ENCODE data around the gene HNRNPU. TPM values are rescaled to one million over a fixed set of nuclear protein-coding genes. Genes with fewer than 3 reads are reported as not detected.

HNRNPU gene
- total and polyA plus RNA-seq, 2 of the 13 experiments (the other 11 are each of a cell fraction or from before 2014, with no cell fraction given) = 101 to 508 TPM

DNA sequence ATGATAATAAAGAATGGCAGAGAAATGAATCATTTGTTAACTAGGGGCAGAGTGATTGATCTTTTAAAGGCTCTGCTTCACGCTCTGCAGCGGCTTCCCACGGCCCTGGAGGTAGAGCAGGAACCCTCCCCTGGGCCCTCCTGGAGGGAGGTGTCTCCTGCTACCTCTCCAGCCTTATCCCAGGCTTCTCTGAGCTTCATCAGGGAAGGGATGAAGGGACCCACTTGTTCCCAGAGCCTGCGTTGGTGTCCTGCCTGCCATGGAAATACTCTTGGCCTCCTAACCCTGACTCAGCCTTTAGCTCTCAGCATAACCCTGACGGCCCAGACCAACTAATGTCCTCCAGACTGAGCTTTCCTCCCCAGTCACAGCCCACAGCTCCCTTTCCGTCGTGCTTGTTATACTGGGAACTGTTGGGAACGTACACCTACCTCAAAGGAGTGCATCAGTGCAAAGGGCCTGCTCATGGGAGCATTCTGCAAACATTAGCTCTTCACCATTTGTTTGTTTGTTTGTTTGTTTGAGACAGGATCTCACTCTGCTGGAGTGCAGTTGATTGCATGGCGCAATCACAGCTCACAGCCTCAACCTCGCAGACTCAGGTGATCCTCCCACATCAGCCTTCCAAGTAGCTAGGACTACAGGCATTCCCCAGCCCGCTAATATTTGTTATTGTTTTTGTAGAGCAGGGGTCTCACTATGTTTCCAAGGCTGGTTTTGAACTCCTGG lies 17.4 kb upstream of the HNRNPU start:
- in situ Hi-C loops (cut with HindIII; ENCODE audit: extremely low pct_ligation_motif_present, low pct_unique_long_range_greater_than_20kb) (no loop called here), intact Hi-C loops (cut with micrococcal nuclease; ENCODE audit: unreplicated experiment) (no loop called here)
- no peaks in the 10 kb centered on the region; a peak in 2 of 5 replicates for H3K27me3 ChIP-seq (ENCODE audit: control insufficient read depth in 1 of 2, insufficient read depth in 2 of 2, low read length in 2 of 2)
- peak overlapping the region; percentile 72 for H3K4me2 ChIP-seq (ENCODE audit: low read depth, low read length)
- H3K9ac ChIP-seq (ENCODE audit: insufficient read depth, low read depth, low read length) = peak overlapping the region; percentile 23; the same call in 1 of the 2 replicates
- no peaks in the 10 kb centered on the region for H3K9me3 ChIP-seq (ENCODE audit: low read length)
- CTCF ChIA-PET (ENCODE audit: low intra/inter-chr PET ratio, low total read pairs) = no interaction called here
- no TSS peak for BruUV-seq (replicated peaks)
- DNase-seq (ENCODE audit: low spot score) (no peak), ATAC-seq (peak; percentile 93), FAIRE-seq (no peak)
- WGBS (ENCODE audit: low lambda C conversion rate) = 11% methylated on average over 10 of the region's 11 CpGs
- POLR2A ChIA-PET = interaction anchor here (0.7 to 1.1 kb wide), 4 partner anchors 12 to 47 kb away, joined by 3 to 7 read pairs (median 3); no protein-coding TSS in a partner anchor
- peak overlapping the region in 2 of 3 experiments; percentile 2 to 33; a peak in 1 of 6 replicates for H3K4me3 ChIP-seq (replicated peaks in 1 of 3; ENCODE audit: insufficient read depth in 1 of 3, low read depth in 2 of 3, low read length in 3 of 3)
- H2AFZ ChIP-seq (ENCODE audit: low read length) = peak overlapping the region; percentile 81
- H4K20me1 ChIP-seq (ENCODE audit: insufficient read depth, low read length) = no peaks in the 10 kb centered on the region
- H3K4me1 ChIP-seq (ENCODE audit: insufficient read depth, low read length) = peaks cover 15% of the 10 kb centered on the region
- H3K27ac ChIP-seq (ENCODE audit: extremely low read length, insufficient read depth, low read length) = no peak overlapping the region
- H3K79me2 ChIP-seq (ENCODE audit: insufficient read depth, low read length) = no peaks in the 10 kb centered on the region
- H3K36me3 ChIP-seq (replicated peaks in 1 of 2; ENCODE audit: control insufficient read depth in 1 of 2, insufficient read depth in 2 of 2, low read length in 2 of 2) = no peaks in the 10 kb centered on the region
- no peak for TF ChIP-seq TBP (CRISPR knock-in tag; IDR thresholded peaks at IDR 0.05)
- no peak for TF ChIP-seq ZNF781 (CRISPR knock-in tag; IDR thresholded peaks at IDR 0.05; ENCODE audit: borderline replicate concordance, not compliant biosample characterization)
- 0 out of 2 replicates have a peak, but pooled peaks have one; percentile 10 for TF ChIP-seq SMC3 (IDR thresholded peaks at IDR 0.05; ENCODE audit: low read length)
- no peak for TF ChIP-seq MTF1 (CRISPR knock-in tag; IDR thresholded peaks at IDR 0.05)
- TF ChIP-seq, protein P1, sequence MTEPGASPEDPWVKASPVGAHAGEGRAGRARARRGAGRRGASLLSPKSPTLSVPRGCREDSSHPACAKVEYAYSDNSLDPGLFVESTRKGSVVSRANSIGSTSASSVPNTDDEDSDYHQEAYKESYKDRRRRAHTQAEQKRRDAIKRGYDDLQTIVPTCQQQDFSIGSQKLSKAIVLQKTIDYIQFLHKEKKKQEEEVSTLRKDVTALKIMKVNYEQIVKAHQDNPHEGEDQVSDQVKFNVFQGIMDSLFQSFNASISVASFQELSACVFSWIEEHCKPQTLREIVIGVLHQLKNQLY (CRISPR knock-in tag; IDR thresholded peaks at IDR 0.05) = no peak
- no peak for TF ChIP-seq HCFC1 (IDR thresholded peaks at IDR 0.05; ENCODE audit: low read depth, low read length)
- TF ChIP-seq, protein P2, sequence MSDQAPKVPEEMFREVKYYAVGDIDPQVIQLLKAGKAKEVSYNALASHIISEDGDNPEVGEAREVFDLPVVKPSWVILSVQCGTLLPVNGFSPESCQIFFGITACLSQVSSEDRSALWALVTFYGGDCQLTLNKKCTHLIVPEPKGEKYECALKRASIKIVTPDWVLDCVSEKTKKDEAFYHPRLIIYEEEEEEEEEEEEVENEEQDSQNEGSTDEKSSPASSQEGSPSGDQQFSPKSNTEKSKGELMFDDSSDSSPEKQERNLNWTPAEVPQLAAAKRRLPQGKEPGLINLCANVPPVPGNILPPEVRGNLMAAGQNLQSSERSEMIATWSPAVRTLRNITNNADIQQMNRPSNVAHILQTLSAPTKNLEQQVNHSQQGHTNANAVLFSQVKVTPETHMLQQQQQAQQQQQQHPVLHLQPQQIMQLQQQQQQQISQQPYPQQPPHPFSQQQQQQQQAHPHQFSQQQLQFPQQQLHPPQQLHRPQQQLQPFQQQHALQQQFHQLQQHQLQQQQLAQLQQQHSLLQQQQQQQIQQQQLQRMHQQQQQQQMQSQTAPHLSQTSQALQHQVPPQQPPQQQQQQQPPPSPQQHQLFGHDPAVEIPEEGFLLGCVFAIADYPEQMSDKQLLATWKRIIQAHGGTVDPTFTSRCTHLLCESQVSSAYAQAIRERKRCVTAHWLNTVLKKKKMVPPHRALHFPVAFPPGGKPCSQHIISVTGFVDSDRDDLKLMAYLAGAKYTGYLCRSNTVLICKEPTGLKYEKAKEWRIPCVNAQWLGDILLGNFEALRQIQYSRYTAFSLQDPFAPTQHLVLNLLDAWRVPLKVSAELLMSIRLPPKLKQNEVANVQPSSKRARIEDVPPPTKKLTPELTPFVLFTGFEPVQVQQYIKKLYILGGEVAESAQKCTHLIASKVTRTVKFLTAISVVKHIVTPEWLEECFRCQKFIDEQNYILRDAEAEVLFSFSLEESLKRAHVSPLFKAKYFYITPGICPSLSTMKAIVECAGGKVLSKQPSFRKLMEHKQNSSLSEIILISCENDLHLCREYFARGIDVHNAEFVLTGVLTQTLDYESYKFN (CRISPR knock-in tag; conservative IDR thresholded peaks at IDR 0.05) = no peak
- no peak for TF ChIP-seq ZNF451 (CRISPR knock-in tag; IDR thresholded peaks at IDR 0.05)
- no peak for TF ChIP-seq LCORL (IDR thresholded peaks at IDR 0.05)
- no peak for TF ChIP-seq LCORL (CRISPR knock-in tag; IDR thresholded peaks at IDR 0.05)
- TF ChIP-seq, protein P3, sequence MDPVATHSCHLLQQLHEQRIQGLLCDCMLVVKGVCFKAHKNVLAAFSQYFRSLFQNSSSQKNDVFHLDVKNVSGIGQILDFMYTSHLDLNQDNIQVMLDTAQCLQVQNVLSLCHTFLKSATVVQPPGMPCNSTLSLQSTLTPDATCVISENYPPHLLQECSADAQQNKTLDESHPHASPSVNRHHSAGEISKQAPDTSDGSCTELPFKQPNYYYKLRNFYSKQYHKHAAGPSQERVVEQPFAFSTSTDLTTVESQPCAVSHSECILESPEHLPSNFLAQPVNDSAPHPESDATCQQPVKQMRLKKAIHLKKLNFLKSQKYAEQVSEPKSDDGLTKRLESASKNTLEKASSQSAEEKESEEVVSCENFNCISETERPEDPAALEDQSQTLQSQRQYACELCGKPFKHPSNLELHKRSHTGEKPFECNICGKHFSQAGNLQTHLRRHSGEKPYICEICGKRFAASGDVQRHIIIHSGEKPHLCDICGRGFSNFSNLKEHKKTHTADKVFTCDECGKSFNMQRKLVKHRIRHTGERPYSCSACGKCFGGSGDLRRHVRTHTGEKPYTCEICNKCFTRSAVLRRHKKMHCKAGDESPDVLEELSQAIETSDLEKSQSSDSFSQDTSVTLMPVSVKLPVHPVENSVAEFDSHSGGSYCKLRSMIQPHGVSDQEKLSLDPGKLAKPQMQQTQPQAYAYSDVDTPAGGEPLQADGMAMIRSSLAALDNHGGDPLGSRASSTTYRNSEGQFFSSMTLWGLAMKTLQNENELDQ (CRISPR knock-in tag; IDR thresholded peaks at IDR 0.05; ENCODE audit: borderline replicate concordance) = no peak
- TF ChIP-seq ATRX (CRISPR knock-in tag; IDR thresholded peaks at IDR 0.05; ENCODE audit: borderline replicate concordance) = no peak
- TF ChIP-seq ISX (CRISPR knock-in tag; conservative IDR thresholded peaks at IDR 0.05) = no peak
- TF ChIP-seq, protein P4, sequence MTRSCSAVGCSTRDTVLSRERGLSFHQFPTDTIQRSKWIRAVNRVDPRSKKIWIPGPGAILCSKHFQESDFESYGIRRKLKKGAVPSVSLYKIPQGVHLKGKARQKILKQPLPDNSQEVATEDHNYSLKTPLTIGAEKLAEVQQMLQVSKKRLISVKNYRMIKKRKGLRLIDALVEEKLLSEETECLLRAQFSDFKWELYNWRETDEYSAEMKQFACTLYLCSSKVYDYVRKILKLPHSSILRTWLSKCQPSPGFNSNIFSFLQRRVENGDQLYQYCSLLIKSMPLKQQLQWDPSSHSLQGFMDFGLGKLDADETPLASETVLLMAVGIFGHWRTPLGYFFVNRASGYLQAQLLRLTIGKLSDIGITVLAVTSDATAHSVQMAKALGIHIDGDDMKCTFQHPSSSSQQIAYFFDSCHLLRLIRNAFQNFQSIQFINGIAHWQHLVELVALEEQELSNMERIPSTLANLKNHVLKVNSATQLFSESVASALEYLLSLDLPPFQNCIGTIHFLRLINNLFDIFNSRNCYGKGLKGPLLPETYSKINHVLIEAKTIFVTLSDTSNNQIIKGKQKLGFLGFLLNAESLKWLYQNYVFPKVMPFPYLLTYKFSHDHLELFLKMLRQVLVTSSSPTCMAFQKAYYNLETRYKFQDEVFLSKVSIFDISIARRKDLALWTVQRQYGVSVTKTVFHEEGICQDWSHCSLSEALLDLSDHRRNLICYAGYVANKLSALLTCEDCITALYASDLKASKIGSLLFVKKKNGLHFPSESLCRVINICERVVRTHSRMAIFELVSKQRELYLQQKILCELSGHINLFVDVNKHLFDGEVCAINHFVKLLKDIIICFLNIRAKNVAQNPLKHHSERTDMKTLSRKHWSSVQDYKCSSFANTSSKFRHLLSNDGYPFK (CRISPR knock-in tag; IDR thresholded peaks at IDR 0.05; ENCODE audit: borderline replicate concordance) = no peak

Measured in HepG2 (cell line).